Measurements from ENCODE around the gene PRDX5. TPM values are rescaled to one million over a fixed set of nuclear protein-coding genes. Genes with fewer than 3 reads are reported as not detected.

PRDX5 gene
- polyA plus RNA-seq, 3 donors, result 175 to 197 (median 195) TPM

DNA sequence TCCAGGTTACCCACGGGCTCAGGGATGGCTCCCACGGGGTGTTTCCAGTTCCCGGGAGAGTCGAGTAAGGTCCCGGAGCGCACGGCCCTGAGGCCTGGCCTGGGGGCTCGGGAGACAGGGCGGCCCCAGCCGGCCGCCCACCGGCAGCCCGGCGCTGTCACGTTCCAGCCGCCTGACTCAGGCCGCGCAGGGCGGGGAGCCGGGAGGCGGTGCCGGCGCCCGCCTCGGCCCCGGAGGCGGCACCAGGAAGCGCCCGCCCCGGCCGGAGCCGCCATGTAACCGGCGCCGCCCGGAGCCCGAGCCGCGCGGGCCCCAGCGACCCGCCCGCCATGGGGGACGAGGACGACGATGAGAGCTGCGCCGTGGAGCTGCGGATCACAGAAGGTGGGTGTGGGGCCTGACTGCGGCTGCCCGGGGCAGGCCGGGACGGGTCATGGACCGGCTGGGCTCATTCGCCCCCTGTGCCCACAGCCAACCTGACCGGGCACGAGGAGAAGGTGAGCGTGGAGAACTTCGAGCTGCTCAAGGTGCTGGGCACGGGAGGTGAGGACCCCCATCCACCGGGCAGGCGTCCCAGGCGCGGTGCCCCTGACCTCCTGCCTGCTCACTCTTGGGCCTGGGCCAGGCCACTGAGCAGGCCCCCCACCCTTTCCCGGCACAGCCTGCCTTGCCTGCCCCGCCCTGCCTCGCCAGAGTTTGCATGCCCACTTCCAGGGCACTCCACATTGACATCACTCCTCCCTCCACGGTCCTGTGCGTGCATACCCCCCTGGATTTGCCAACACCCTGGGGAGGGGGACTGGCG is 41.2 kb downstream of the PRDX5 start, which contains the start of gene RPS6KA4:
Gene RPS6KA4 (plus strand): TSS at position 256 of the 805 bp plus-strand sequence. CDS start 74 bp downstream, at position 330.
- no peak for DNase-seq (ENCODE audit: low read depth in 3 of 3, low spot score in 2 of 3)

DNA sequence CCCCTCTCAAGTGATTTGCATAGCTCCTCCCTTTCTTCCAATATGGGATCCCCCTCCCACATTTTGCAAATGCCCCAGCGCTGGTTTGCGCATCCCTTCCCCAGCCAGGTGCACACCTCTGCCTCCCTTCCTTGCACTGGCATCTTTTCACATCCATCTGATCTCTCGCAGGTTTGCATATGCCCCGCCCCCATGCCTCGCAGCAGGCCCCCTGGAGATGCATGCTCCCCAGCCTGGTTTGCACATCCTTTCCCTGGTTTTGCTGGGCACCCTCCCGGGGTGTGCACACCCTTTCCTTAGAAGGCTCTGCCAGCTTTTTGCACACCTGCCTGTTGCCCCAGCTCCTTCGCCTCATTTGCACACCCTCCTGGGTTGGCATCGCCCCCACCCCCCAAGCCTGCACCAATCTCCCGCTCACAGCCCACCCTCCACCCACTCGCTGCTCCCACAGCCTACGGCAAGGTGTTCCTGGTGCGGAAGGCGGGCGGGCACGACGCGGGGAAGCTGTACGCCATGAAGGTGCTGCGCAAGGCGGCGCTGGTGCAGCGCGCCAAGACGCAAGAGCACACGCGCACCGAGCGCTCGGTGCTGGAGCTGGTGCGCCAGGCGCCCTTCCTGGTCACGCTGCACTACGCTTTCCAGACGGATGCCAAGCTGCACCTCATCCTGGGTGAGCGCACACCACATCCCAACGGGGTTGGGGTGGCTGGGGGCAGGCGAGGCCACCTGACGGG is 42.0 kb downstream of the PRDX5 start:
- no peak for DNase-seq (ENCODE audit: low read depth in 3 of 3, low spot score in 2 of 3)

DNA sequence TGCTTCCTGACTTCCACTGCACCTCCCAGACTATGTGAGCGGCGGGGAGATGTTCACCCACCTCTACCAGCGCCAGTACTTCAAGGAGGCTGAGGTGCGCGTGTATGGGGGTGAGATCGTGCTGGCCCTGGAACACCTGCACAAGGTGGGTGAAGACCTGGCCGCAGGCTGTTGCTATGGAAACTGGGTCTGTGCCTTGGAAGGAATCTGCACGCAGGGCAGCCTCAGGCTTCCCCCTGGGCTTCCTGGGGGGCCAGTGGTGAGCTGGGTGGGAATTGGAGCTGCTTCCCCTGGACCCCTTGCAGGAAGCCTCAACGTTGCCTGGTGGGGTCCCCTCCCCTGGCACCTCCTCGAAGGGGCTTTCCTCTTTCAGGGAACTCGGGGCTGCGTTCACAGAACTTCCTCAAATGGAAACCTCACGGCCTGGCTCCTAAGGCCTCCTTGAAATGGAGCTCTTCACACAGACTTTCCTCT is 42.6 kb downstream of the PRDX5 start:
- DNase-seq (ENCODE audit: low read depth in 3 of 3, low spot score in 2 of 3), result no peak

DNA sequence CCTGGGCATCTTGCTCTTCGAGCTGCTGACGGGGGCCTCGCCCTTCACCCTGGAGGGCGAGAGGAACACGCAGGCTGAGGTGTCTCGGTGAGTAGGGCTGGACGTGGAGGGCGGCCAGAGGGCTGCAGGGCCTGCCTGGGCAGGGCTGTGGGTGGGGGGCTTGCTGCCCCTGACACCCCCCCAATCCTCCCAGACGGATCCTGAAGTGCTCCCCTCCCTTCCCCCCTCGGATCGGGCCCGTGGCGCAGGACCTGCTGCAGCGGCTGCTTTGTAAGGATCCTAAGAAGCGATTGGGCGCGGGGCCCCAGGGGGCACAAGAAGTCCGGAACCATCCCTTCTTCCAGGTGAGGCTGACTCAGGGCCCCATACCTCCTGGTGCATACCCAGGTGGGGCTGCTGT is 43.7 kb downstream of the PRDX5 start:
- no peak for DNase-seq (ENCODE audit: low read depth in 3 of 3, low spot score in 2 of 3)

DNA sequence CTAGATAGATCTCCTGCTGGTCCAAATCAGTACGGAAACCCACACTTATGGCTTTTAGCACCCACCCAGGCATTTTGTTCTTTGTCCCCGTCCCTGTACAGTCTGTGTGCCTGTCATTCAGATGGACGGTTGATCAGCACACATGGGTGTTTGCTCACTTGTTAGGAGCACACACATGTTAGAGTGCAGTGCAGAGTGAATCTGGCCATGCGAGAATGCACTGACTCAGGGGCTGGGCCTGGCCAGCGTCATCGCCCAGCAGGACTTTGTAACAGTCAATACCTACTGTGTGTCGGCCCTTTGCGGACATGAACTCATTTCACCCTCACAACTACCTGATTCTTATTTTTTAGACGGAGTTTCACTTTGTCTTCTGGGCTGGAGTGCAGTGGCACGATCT is 44.4 kb downstream of the PRDX5 start:
- no peak for DNase-seq (ENCODE audit: low read depth in 3 of 3, low spot score in 2 of 3)

DNA sequence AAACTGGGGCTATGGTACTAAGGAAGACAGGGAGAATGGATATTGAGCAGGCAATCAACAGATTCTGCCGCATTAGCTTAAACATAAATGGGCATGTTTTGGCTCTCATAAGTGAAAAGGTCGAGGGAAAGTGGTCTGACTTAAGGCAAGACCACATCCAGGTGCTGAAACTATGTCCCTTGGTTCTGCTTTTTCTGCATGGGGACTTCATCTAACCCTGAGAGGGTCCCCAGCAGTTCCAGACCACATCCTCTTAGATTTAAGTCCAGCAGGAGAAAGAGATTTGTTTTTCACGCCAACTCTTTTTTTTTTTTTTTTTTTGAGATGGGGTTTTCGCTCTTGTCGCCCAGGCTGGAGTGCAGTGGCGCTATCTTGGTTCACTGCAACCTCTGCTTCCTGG is 46.5 kb downstream of the PRDX5 start:
- DNase-seq (ENCODE audit: low read depth in 3 of 3, low spot score in 2 of 3), result no peak

DNA sequence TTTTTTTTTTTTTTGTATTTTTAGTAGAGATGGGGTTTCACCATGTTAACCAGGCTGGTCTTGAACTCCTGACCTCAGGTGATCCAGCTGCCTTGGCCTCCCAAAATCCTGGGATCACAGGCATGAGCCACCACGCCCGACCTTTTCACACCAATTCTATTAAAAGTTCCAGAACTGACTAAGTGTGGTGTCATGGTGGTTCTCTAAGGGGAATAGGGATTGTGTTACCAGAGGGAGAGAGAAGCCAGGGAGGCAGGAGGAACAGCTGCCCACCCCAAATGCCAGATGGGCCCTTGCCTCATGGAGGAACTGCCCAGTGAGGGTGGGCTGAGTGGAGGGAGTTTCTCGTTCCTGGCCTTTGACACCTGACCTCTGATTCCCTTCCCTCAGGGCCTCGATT is 47.0 kb downstream of the PRDX5 start:
- no peak for DNase-seq (ENCODE audit: low read depth in 3 of 3, low spot score in 2 of 3)

DNA sequence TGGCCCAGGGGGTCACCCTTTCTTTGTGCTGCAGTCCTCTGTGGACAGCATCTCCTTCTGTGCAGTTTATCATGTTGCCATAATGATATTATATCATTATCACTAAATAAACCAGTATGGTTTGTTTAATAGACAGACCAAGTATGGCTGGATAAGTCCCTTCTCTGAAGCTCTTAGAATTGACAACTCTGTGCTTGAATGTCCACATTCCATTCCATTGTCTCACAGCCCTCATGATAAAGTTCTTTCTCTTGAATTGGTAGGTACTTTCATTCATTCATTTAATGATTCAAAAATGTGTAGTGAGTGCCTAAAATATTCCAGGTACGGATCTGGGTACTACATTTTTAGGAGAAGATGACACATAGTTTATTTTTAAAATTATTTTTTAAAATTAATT is 48.8 kb downstream of the PRDX5 start:
- DNase-seq (ENCODE audit: low read depth in 3 of 3, low spot score in 2 of 3), result no peak

DNA sequence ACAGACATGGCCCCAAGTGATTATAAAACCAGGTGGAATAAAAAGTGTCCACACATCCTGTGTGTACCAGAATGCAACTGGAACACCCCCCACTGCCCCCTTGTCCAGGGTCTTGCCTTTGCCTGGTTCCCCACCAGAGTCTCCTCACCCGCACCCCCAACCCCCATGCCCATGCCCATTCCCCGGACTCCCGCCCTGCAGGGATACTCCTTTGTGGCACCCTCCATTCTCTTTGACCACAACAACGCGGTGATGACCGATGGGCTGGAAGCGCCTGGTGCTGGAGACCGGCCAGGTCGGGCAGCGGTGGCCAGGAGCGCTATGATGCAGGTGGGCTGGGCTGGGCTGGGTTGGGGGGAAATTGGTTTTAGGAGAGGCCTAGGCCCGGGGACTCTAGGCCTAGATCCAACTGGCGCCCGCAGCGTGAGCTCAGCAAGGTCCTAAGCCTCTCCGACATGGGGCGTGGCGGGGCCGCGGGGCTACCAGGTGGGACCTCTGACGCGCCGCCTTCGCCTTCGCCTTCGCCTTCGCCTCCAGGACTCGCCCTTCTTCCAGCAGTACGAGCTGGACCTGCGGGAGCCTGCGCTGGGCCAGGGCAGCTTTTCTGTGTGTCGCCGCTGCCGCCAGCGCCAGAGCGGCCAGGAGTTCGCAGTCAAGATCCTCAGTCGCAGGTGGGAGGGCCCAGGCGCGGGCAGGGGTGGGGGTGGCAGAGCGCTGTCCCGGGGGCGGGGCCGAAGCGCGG is 50.2 kb downstream of the PRDX5 start:
- no peak for DNase-seq (ENCODE audit: low read depth in 3 of 3, low spot score in 2 of 3)

DNA sequence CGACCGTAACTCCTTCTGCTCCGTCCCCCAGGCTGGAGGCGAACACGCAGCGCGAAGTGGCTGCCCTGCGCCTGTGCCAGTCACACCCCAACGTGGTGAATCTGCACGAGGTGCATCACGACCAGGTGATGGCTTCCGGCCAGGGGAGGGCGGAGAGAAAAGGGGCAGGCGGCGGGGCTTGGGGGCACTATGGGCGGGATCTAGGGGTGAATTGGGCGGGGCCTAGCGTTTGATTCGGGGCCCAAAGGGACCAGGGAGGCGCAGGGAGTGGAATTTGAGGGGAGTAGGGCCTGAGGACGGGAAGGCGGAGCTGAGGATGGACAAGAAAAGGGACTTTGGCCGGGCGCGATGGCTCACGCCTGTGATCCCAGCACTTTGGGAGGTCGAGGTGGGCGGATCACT is 50.8 kb downstream of the PRDX5 start:
- no peak for DNase-seq (ENCODE audit: low read depth in 3 of 3, low spot score in 2 of 3)

DNA sequence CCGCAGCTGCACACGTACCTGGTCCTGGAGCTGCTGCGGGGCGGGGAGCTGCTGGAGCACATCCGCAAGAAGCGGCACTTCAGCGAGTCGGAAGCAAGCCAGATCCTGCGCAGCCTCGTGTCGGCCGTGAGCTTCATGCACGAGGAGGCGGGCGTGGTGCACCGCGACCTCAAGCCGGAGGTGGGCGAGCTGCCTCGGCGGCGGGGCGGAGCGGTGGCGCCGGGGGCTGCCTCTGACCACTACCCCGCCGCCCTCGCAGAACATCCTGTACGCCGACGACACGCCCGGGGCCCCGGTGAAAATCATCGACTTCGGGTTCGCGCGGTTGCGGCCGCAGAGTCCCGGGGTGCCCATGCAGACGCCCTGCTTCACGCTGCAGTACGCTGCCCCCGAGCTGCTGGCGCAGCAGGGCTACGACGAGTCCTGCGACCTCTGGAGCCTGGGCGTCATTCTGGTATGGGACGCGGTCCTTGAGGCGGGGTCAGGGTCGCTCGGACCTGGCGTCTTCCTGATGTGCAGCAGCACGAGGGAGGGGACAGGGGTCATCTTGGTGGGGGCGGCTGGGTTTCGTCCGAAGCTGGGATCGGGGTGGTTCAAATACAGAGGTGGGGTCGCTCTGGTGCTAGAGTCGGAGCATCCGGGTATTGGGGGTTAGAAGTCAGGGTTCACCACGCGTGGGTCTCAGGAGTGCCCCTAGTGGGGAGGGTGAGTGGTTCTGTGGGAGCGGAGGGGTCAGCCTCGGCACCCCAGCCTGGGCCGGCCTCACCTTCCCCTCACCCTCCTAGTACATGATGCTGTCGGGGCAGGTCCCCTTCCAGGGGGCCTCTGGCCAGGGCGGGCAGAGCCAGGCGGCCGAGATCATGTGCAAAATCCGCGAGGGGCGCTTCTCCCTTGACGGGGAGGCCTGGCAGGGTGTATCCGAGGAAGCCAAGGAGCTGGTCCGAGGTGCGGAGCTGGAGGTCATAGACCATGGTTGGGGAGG is 51.8 kb downstream of the PRDX5 start:
- DNase-seq (ENCODE audit: low read depth in 3 of 3, low spot score in 2 of 3), result no peak

DNA sequence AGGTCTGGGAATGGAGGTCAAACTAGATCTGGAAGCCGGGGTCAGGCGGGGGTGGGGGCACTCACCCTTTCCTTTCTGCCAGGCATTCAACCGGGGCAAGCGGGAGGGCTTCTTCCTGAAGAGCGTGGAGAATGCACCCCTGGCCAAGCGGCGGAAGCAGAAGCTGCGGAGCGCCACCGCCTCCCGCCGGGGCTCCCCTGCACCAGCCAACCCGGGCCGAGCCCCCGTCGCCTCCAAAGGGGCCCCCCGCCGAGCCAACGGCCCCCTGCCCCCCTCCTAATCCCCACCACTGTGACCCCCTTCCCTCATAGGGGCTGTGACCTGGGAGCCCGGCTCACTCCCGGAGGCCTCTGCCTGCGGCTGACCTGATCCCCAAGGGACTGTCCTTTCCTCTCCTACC is 53.3 kb downstream of the PRDX5 start:
- DNase-seq (ENCODE audit: low read depth in 3 of 3, low spot score in 2 of 3), result no peak

Other genes with a start within 250 kb of the PRDX5 start
- 10 to 100 TPM; 18.5 to 19.8 (median 18.6) TPM for gene MACROD1, start 152.0 kb upstream of the PRDX5 start, polyA plus RNA-seq (ENCODE audit: insufficient read length in 3 of 3)
- gene STIP1, start 131.9 kb upstream of the PRDX5 start, polyA plus RNA-seq (ENCODE audit: insufficient read length in 3 of 3), result 100 to 1,000 TPM; 188 to 220 (median 209) TPM
- 1 to 10 TPM; 4.3 to 6.8 (median 5.6) TPM for gene FERMT3, start 111.4 kb upstream of the PRDX5 start, polyA plus RNA-seq (ENCODE audit: insufficient read length in 3 of 3)
- 10 to 100 TPM; 37.0 to 46.2 (median 42.5) TPM for gene TRPT1, start 91.9 kb upstream of the PRDX5 start, polyA plus RNA-seq (ENCODE audit: insufficient read length in 3 of 3)
- gene NUDT22, start 91.8 kb upstream of the PRDX5 start, polyA plus RNA-seq (ENCODE audit: insufficient read length in 3 of 3), result 10 to 100 TPM; 20.6 to 22.0 (median 21.9) TPM
- gene DNAJC4, start 87.6 kb upstream of the PRDX5 start, polyA plus RNA-seq (ENCODE audit: insufficient read length in 3 of 3), result 10 to 100 TPM; 54.5 to 61.9 (median 54.7) TPM
- gene VEGFB, start 83.5 kb upstream of the PRDX5 start, polyA plus RNA-seq (ENCODE audit: insufficient read length in 3 of 3), result 10 to 100 TPM; 73.8 to 84.8 (median 81.0) TPM
- gene FKBP2, start 77.0 kb upstream of the PRDX5 start, polyA plus RNA-seq (ENCODE audit: insufficient read length in 3 of 3), result 10 to 100 TPM; 84.9 to 99.3 (median 91.9) TPM
- gene PPP1R14B, start 71.2 kb upstream of the PRDX5 start, polyA plus RNA-seq (ENCODE audit: insufficient read length in 3 of 3), result 10 to 100 TPM; 52.9 to 73.6 (median 68.0) TPM
- 10 to 100 TPM; 10.9 to 12.5 (median 11.1) TPM for gene PLCB3, start 66.6 kb upstream of the PRDX5 start, polyA plus RNA-seq (ENCODE audit: insufficient read length in 3 of 3)
- 10 to 100 TPM; 33.6 to 45.9 (median 41.2) TPM for gene BAD, start 33.5 kb upstream of the PRDX5 start, polyA plus RNA-seq (ENCODE audit: insufficient read length in 3 of 3)
- gene GPR137, start 32.3 kb upstream of the PRDX5 start, polyA plus RNA-seq (ENCODE audit: insufficient read length in 3 of 3), result 10 to 100 TPM; 20.4 to 29.6 (median 26.5) TPM
- under 1 TPM in 1 of 3 donors, not detected in 2; 0.13 TPM for gene KCNK4, start 26.8 kb upstream of the PRDX5 start, polyA plus RNA-seq (ENCODE audit: insufficient read length in 3 of 3)
- gene CATSPERZ, start 17.8 kb upstream of the PRDX5 start, polyA plus RNA-seq (ENCODE audit: insufficient read length in 3 of 3), result not detected
- 10 to 100 TPM; 16.3 to 19.1 (median 16.4) TPM for gene ESRRA, start 12.6 kb upstream of the PRDX5 start, polyA plus RNA-seq (ENCODE audit: insufficient read length in 3 of 3)
- 100 to 1,000 TPM; 191 to 224 (median 220) TPM for gene TRMT112, start 562 bp upstream of the PRDX5 start, polyA plus RNA-seq (ENCODE audit: insufficient read length in 3 of 3)
- 1 to 10 TPM; 1.7 to 2.0 (median 1.8) TPM for gene CCDC88B, start 22.1 kb downstream of the PRDX5 start, polyA plus RNA-seq (ENCODE audit: insufficient read length in 3 of 3)
- gene RPS6KA4, start 41.0 kb downstream of the PRDX5 start, polyA plus RNA-seq (ENCODE audit: insufficient read length in 3 of 3), result 10 to 100 TPM in 1 of 3 donors, 1 to 10 TPM in 2; 8.7 to 10.4 (median 9.8) TPM
- gene SLC22A11, start 237.8 kb downstream of the PRDX5 start, polyA plus RNA-seq (ENCODE audit: insufficient read length in 3 of 3), result 10 to 100 TPM; 16.1 to 26.0 (median 25.2) TPM